ENCODE measurements around the gene RNU1-1.
"Not testable (repeated sequence)": the region's sequence is repeated elsewhere in the genome, so short reads cannot be mapped to it uniquely, and the experiment has no call there.

RNU1-1 gene

GRCh38 chr1:16514107-16515055 is at the start of gene RNU1-1:
Gene RNU1-1, minus strand, starts transcription at chr1:16514285.
- DNase-seq (ENCODE audit: low read depth in 2 of 2), result peak; percentile 54

- DNase-seq (ENCODE audit: low read depth in 2 of 2), result not testable (repeated sequence)
Measured at GRCh38 chr1:16561035-16561434, 47.0 kb upstream of the RNU1-1 start.

- not testable (repeated sequence) for DNase-seq (ENCODE audit: low read depth in 2 of 2)
Measured at GRCh38 chr1:16560498-16560897, 46.4 kb upstream of the RNU1-1 start.

- DNase-seq (ENCODE audit: low read depth in 2 of 2), result not testable (repeated sequence)
Measured at GRCh38 chr1:16559688-16560087, 45.6 kb upstream of the RNU1-1 start.

- not testable (repeated sequence) for DNase-seq (ENCODE audit: low read depth in 2 of 2)
Measured at GRCh38 chr1:16557034-16557433, 42.9 kb upstream of the RNU1-1 start.

GRCh38 chr1:16553244-16553643 is 39.2 kb upstream of the RNU1-1 start:
- DNase-seq (ENCODE audit: low read depth in 2 of 2), result not testable (repeated sequence)

GRCh38 chr1:16550212-16550918 is 36.3 kb upstream of the RNU1-1 start:
- DNase-seq (ENCODE audit: low read depth in 2 of 2), result not testable (repeated sequence)

- not testable (repeated sequence) for DNase-seq (ENCODE audit: low read depth in 2 of 2)
Measured at GRCh38 chr1:16549545-16549944, 35.5 kb upstream of the RNU1-1 start.

- not testable (repeated sequence) for DNase-seq (ENCODE audit: low read depth in 2 of 2)
Measured at GRCh38 chr1:16547502-16548241, 33.6 kb upstream of the RNU1-1 start.

GRCh38 chr1:16545682-16546095 is 31.6 kb upstream of the RNU1-1 start:
- DNase-seq (ENCODE audit: low read depth in 2 of 2), result peak; percentile 19 to 35

- DNase-seq (ENCODE audit: low read depth in 2 of 2), result not testable (repeated sequence)
Measured at GRCh38 chr1:16540421-16540893, 26.4 kb upstream of the RNU1-1 start.

GRCh38 chr1:16537528-16537927 is 23.4 kb upstream of the RNU1-1 start:
- not testable (repeated sequence) for DNase-seq (ENCODE audit: low read depth in 2 of 2)

- not testable (repeated sequence) for DNase-seq (ENCODE audit: low read depth in 2 of 2)
Measured at GRCh38 chr1:16536796-16537195, 22.7 kb upstream of the RNU1-1 start.

GRCh38 chr1:16535898-16536297 is 21.8 kb upstream of the RNU1-1 start:
- DNase-seq (ENCODE audit: low read depth in 2 of 2), result not testable (repeated sequence)

GRCh38 chr1:16535487-16535886 is 21.4 kb upstream of the RNU1-1 start:
- DNase-seq (ENCODE audit: low read depth in 2 of 2), result not testable (repeated sequence)

GRCh38 chr1:16534829-16535456 is 20.9 kb upstream of the RNU1-1 start:
- DNase-seq (ENCODE audit: low read depth in 2 of 2), result peak; percentile 32 to 55

- not testable (repeated sequence) for DNase-seq (ENCODE audit: low read depth in 2 of 2)
Measured at GRCh38 chr1:16534239-16534828, 20.2 kb upstream of the RNU1-1 start.

- DNase-seq (ENCODE audit: low read depth in 2 of 2), result not testable (repeated sequence)
Measured at GRCh38 chr1:16532235-16532991, 18.3 kb upstream of the RNU1-1 start.

- not testable (repeated sequence) for DNase-seq (ENCODE audit: low read depth in 2 of 2)
Measured at GRCh38 chr1:16528338-16528737, 14.3 kb upstream of the RNU1-1 start.

GRCh38 chr1:16525769-16526168 is 11.7 kb upstream of the RNU1-1 start:
- DNase-seq (ENCODE audit: low read depth in 2 of 2), result not testable (repeated sequence)
